Measurements from ENCODE around the gene CD22. TPM values are rescaled to one million over a fixed set of nuclear protein-coding genes. Genes with fewer than 3 reads are reported as not detected.

Gene CD22
- total and polyA plus RNA-seq, 2 donors (not counting 1 experiment from before 2014, with no cell fraction given), result 0.15 to 1.2 TPM

DNA sequence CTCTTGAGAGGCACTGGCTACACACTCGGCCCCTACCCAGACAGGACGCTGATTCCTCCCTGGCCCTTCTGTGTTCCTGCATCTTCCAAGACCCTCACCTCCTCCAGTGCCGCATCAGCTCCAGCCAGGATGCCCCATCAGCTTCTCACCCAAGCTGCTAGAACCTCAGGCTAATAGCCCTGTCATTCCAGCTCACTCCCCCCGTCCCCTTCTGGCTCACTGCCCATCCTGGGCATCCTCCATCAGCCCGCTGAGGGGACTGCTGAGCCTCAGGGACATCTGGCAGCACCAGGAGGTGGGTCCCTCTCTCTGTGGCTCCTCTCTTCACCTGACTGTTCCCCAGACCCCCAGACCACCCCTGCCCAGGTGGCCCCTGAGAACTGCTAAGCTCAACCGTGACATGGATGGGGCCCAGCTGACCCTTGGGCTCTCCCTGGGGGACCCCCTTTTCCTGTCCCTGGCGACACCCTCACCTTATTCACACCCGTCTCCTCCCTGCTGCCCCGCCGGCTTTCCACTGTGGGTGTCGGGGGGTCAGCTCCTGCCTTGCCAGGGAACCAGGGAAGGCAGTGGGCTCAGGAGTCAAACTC is 34.1 kb downstream of the CD22 start:
- no peak for DNase-seq (ENCODE audit: low read depth in 2 of 2)
- H3K27me3 ChIP-seq (ENCODE audit: control insufficient read depth, insufficient read depth, low read length), result no peaks in the 10 kb centered on the region
- TF ChIP-seq, protein P1, sequence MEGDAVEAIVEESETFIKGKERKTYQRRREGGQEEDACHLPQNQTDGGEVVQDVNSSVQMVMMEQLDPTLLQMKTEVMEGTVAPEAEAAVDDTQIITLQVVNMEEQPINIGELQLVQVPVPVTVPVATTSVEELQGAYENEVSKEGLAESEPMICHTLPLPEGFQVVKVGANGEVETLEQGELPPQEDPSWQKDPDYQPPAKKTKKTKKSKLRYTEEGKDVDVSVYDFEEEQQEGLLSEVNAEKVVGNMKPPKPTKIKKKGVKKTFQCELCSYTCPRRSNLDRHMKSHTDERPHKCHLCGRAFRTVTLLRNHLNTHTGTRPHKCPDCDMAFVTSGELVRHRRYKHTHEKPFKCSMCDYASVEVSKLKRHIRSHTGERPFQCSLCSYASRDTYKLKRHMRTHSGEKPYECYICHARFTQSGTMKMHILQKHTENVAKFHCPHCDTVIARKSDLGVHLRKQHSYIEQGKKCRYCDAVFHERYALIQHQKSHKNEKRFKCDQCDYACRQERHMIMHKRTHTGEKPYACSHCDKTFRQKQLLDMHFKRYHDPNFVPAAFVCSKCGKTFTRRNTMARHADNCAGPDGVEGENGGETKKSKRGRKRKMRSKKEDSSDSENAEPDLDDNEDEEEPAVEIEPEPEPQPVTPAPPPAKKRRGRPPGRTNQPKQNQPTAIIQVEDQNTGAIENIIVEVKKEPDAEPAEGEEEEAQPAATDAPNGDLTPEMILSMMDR (conservative IDR thresholded peaks at IDR 0.05 in 1 of 2, IDR thresholded peaks at IDR 0.05 in 1 of 2; ENCODE audit: low read depth in 1 of 2, low read length in 2 of 2), result no peak
- no peak for TF ChIP-seq EZH2 (IDR thresholded peaks at IDR 0.05; ENCODE audit: low read length, missing control alignments)
- no peaks in the 10 kb centered on the region for H3K79me2 ChIP-seq (ENCODE audit: control insufficient read depth, insufficient read depth, low read length)
- H3K36me3 ChIP-seq (ENCODE audit: control insufficient read depth, insufficient read depth, low read length), result no peaks in the 10 kb centered on the region
- H3K27ac ChIP-seq (ENCODE audit: insufficient read depth, low read length), result no peak overlapping the region
- no peaks in the 10 kb centered on the region for H4K20me1 ChIP-seq (ENCODE audit: control insufficient read depth, extremely low read depth, insufficient read depth, low read length)
- H3K9me3 ChIP-seq (ENCODE audit: control insufficient read depth, insufficient read depth, low read depth, low read length), result no peaks in the 10 kb centered on the region
- H3K9ac ChIP-seq (ENCODE audit: insufficient read depth, low read length), result no peak overlapping the region
- no peak overlapping the region for H3K4me2 ChIP-seq (ENCODE audit: extremely low read depth, insufficient read depth, low read length)
- H3K4me3 ChIP-seq (replicated peaks in 1 of 4; ENCODE audit: control extremely low read depth in 1 of 4, insufficient read depth in 1 of 4, low read depth in 3 of 4, low read length in 4 of 4), result no peak overlapping the region
- H3K4me1 ChIP-seq (ENCODE audit: control insufficient read depth, extremely low read depth, insufficient read depth, low read length), result no peaks in the 10 kb centered on the region
- no peak overlapping the region for H2AFZ ChIP-seq (ENCODE audit: low read length)

DNA sequence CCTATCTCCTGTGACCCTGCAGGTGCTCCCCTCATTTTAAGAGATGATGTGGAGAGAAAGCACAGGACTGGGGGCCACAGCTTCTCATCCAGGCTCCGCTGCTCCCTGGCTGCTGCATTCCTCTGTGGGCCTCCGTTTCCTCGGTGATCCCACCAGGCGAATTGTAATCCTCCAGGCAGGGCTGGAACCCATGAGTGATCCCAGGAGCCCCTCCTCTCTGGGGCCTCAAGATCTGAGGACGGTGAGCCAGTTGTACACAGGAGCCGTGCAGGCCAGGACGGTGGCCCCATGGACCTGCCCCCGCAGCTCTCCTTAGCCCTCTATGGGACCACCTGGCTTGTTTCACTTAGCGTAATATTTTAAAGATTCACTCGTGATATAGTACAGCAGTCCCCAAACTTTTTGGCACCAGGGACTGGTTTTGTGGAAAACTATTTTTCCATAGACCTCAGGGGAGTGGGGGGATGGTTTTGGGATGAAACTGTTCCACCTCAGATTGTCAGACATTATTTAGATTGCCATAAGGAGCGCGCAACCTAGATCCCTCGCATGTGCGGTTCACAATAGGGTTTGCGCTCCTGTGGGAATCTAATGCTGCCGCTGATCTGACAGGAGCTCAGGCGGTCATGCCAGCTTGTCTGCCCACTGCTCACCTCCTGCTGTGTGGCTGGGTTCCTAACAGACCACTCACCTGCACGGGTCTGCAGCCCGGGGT is 34.9 kb downstream of the CD22 start:
- Histone ChIP-seq H3K9me3 (ENCODE audit: control insufficient read depth, insufficient read depth, low read depth, low read length) (no peaks in the 10 kb centered on the region), H3K36me3 (ENCODE audit: control insufficient read depth, insufficient read depth, low read length) (no peaks in the 10 kb centered on the region), H3K79me2 (ENCODE audit: control insufficient read depth, insufficient read depth, low read length) (no peaks in the 10 kb centered on the region), H3K9ac (ENCODE audit: insufficient read depth, low read length) (no peak overlapping the region), H4K20me1 (ENCODE audit: control insufficient read depth, extremely low read depth, insufficient read depth, low read length) (no peaks in the 10 kb centered on the region), H3K27me3 (ENCODE audit: control insufficient read depth, insufficient read depth, low read length) (no peaks in the 10 kb centered on the region), H3K4me1 (ENCODE audit: control insufficient read depth, extremely low read depth, insufficient read depth, low read length) (no peaks in the 10 kb centered on the region), H2AFZ (ENCODE audit: low read length) (no peak overlapping the region), H3K27ac (ENCODE audit: insufficient read depth, low read length) (no peak overlapping the region), H3K4me3 (replicated peaks in 1 of 4; ENCODE audit: control extremely low read depth in 1 of 4, insufficient read depth in 1 of 4, low read depth in 3 of 4, low read length in 4 of 4) (no peak overlapping the region), H3K4me2 (ENCODE audit: extremely low read depth, insufficient read depth, low read length) (no peak overlapping the region)
- no peak for DNase-seq (ENCODE audit: low read depth in 2 of 2)
- TF ChIP-seq, protein P1 (conservative IDR thresholded peaks at IDR 0.05 in 1 of 2, IDR thresholded peaks at IDR 0.05 in 1 of 2; ENCODE audit: low read depth in 1 of 2, low read length in 2 of 2), result no peak
- no peak for TF ChIP-seq EZH2 (IDR thresholded peaks at IDR 0.05; ENCODE audit: low read length, missing control alignments)

DNA sequence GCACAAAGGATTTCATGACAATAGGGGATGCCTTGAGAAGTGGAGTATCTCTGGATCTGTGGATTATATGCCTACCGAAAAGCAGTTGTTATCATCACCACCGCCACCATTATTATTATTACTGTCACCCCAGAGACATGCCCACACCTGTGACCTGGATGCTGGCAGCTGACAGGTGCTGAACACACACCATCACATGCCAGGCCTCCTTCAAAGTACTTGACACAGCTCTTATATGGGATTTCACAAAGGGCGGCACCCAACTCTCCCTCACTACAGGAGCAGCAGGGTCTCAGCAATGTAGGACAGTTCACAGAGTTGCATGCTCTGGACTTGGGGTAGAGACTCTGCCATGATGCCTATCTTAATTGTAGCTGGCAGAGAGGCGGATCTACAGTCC is 36.3 kb downstream of the CD22 start:
- Histone ChIP-seq H4K20me1 (ENCODE audit: control insufficient read depth, extremely low read depth, insufficient read depth, low read length) (no peaks in the 10 kb centered on the region), H3K9me3 (ENCODE audit: control insufficient read depth, insufficient read depth, low read depth, low read length) (no peaks in the 10 kb centered on the region), H2AFZ (ENCODE audit: low read length) (no peak overlapping the region), H3K4me2 (ENCODE audit: extremely low read depth, insufficient read depth, low read length) (no peak overlapping the region), H3K4me3 (replicated peaks in 1 of 4; ENCODE audit: control extremely low read depth in 1 of 4, insufficient read depth in 1 of 4, low read depth in 3 of 4, low read length in 4 of 4) (no peak overlapping the region), H3K79me2 (ENCODE audit: control insufficient read depth, insufficient read depth, low read length) (no peaks in the 10 kb centered on the region), H3K27ac (ENCODE audit: insufficient read depth, low read length) (no peak overlapping the region), H3K27me3 (ENCODE audit: control insufficient read depth, insufficient read depth, low read length) (no peaks in the 10 kb centered on the region), H3K36me3 (ENCODE audit: control insufficient read depth, insufficient read depth, low read length) (no peaks in the 10 kb centered on the region), H3K4me1 (ENCODE audit: control insufficient read depth, extremely low read depth, insufficient read depth, low read length) (no peaks in the 10 kb centered on the region), H3K9ac (ENCODE audit: insufficient read depth, low read length) (no peak overlapping the region)
- DNase-seq (ENCODE audit: low read depth in 2 of 2), result no peak
- TF ChIP-seq, protein P1 (conservative IDR thresholded peaks at IDR 0.05 in 1 of 2, IDR thresholded peaks at IDR 0.05 in 1 of 2; ENCODE audit: low read depth in 1 of 2, low read length in 2 of 2), result no peak
- TF ChIP-seq EZH2 (IDR thresholded peaks at IDR 0.05; ENCODE audit: low read length, missing control alignments), result no peak

All from fibroblast of lung (primary cell).